ENCODE results near the gene SEMA3B.
A peak's percentile ranks its signal among the peaks of the same experiment; 100 is the strongest.
"Not testable (repeated sequence)": the region's sequence is repeated elsewhere in the genome, so short reads cannot be mapped to it uniquely, and the experiment has no call there.

The SEMA3B gene

DNA sequence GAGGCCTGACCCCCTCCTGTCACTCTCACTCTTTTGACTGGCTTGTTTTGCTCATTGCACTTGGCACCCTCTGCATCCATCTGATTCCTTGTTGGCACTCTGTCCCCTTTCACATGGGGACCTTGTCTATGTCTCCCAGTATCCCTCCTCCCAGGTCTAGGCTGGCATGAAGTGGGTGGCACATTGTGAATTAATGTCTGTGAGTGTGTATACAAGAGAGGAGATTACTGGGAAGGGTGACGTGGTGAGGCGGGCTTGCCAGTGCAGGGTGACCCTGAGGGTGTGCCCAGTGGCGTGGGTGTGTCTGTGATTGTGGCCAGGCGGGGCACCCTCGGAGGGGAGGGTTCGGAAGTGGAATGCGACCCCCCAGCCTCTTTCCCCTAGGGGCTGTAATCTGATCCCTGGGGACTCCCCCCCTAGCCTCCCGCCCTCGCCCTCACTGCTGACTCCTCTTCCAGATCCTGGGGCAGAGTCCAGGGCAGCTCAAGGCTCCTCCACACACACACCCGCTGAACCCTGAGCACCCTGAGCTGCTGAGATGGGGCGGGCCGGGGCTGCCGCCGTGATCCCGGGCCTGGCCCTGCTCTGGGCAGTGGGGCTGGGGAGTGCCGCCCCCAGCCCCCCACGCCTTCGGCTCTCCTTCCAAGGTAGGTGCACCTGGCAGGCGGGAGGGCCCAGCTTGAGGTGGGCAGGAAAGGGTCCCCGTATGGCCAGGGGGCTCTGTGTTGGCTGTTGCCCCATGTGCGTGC is at the start of gene SEMA3B:
Gene SEMA3B (plus strand): TSS at position 445 of the 749 bp plus-strand sequence. CDS start 94 bp downstream, at position 539.
- DNase-seq: no peak

DNA sequence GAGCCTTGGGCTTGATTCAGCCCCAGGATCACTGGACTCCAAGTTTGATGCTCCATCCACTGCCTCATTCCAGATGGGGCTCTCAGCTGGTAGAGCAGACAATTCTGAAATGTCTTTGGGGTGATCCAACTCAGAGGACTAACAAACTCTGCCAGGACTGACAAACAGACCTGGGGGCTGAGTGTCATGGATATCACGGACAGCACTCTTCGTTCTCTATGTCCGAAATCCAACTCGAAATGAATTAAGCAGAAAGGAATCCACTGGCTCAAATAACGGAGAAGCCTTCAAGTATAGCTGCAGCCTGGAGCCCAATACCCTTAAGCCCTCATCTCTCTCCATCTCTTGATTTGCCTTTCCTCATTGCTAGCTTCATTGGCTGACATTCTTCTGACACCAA is 49.7 kb upstream of the SEMA3B start:
- DNase-seq: no peak

DNA sequence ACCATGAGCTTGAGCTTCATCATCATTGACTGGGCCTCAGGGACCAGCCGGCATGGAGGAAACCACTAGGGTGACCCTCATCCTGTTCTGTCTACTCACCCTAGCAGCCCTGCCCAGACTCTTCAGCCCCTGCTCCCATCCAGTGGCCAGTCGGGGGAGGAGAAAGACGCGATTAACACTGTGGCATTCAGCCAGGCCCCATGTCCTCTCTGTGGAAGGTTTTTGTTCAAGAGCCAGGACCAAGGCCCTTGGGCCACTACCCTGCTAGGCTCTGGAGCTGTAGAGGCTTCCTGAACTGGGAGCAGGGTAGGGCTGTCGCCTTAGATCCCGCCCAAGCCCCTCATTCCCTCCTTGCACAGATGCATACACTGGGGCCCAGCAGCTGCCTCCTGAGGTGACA is 48.8 kb upstream of the SEMA3B start:
- DNase-seq: no peak

DNA sequence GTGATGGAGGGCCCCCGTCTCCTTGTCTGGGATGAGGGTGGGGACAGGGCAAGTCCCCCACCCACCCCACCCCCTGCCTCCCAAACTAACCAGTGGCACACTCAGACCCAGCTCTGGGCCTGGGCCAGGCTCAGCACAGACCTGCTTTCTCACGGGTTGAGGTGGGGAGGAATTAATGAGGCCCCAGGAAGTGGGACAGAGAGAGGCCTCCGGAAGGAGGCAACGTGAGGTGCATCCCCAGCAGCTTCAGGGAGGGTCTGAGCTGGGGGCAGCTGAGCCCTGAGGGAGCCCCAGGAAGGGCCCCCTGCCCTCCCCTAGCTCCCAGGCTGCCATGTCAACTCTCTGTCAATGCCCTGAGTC is 47.9 kb upstream of the SEMA3B start:
- no peak for DNase-seq

DNA sequence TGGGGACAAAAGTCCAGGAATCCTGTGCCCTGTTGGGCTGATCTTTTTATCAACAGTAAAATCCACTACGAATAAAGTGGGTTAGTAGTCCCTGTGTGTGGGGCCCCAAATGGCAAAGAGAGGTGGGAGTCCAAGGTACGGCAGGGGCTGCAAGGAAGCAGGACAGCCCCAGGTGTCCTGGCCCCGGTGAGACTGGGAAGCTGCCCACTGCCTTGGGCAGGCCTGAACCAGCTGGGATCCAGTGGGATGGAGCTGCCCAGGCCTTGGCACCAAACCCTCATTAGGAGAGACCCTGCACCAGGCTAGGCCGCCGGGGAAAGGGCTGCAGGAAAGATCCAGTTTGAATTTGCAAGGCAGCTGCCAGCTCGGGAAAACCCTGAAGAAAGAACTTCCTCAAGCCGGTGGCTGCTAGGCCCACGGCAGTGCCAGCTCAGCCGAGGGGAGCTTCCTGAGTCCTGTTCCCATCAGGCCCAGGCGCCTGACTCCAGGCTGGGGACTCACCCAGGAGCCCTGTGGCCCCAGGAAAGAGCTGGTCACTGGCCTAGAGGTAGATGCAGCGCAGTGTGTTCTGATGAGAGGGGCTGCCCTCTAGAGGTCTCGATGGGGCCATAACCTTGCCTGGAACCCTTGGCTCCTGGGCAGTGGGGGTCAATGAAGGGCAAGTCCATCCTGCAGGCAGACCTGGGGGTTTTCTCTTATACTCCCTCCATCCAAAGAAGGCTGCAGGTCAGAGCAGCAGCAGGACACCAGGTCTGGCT is 47.4 kb upstream of the SEMA3B start:
- no peak for DNase-seq

DNA sequence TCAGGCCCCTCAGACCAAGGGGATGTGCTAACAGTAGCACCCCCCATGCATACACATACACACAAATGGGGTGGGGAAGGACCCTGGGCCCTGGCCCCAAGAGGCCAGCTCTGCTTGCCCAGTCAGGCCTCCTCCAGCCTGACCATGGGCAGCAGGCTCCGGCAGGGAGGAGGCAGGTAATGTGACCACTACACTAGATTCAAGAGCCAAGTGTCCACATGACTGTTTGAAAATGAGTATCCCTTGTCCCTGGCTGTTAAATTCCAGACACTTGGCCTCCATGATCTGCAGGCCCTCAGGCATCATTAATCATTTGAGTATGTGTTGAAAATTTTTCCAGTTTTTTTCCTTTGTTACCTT is 46.8 kb upstream of the SEMA3B start:
- no peak for DNase-seq

DNA sequence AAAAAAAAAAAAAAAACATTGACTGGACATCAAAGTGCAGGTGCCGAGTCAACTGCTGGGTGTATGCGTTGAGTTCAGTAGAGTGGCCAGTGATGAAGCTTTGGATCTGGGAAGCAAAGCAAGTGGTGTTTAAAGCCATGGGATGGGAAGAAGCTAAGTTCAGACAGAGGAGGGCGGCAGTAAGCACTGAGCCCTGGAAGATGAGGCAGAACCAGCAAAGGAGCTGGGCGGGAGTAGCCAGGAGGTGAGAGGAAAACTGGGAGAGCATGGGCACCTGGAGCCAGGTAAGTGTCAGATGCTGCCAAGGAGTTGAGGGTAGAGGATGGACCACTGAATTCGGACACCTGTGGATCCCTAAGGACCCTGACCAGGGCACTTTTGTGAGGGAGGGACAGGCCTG is 44.3 kb upstream of the SEMA3B start:
- DNase-seq: peak in 1 of 2 experiments; percentile 14

DNA sequence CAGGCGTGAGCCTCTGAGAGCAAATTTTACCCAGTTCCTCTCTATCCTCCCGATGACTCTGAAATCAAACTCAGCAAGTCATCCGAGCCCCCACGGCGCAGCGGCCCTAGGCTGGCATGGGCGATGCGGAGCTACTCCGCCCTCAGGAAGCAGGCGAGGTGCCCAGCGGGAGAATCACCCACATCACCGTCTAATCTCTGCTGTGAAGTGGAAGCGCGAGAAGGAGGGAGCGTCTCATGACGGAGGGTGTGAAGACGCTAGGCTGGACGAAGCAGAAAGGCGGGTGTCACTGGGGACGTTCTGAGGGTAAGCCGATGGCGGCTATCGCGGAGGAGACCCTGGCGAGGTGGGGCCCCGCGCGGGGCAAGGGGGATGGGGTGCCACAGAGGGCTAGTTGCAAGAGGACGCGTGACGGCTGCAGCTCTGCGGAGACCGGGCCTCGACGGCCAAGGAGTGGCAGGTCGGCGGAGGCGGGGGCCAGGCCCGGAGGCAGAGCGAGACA is 42.0 kb upstream of the SEMA3B start:
- peak in 1 of 2 experiments; percentile 74 for DNase-seq

DNA sequence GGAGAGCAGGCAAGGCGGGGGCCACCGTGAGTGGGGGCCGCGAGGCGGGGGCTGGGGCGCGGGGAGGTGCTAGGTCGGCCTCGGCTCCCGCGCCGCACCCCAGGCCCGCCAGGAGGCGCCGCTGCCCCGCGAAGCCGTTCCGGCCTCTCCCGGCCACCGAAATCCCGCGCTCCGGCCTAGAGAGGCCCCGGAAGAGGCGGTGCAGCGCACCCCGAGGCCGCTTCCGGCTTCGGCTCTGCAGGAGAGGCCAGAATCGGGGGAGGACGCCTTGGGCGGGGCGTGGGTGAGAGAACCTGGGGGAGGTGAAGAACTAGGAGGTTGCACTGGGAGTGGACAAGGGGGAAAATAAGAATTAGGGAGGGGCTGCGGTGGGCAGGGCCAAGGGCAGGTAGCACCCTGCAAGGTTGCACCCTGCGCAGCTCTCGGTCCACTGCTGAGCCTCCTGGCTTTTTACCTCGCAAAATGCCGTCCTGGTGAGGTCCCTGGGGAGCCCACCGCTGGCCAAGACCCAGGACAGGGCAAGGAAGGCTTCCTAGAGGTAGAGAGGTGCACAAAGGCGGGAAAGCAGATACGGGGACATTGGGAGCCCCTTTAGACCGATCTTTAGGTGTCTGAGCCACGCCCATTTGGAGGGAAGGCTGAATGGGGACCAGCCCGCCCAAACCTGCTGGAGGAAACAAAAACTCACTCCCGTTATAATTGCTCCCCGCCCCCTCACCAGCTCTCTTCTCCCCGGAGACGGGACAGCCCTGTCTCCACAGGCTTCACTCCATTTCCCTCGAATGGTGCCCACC is 41.4 kb upstream of the SEMA3B start:
- DNase-seq: peak; percentile 78 to 97

DNA sequence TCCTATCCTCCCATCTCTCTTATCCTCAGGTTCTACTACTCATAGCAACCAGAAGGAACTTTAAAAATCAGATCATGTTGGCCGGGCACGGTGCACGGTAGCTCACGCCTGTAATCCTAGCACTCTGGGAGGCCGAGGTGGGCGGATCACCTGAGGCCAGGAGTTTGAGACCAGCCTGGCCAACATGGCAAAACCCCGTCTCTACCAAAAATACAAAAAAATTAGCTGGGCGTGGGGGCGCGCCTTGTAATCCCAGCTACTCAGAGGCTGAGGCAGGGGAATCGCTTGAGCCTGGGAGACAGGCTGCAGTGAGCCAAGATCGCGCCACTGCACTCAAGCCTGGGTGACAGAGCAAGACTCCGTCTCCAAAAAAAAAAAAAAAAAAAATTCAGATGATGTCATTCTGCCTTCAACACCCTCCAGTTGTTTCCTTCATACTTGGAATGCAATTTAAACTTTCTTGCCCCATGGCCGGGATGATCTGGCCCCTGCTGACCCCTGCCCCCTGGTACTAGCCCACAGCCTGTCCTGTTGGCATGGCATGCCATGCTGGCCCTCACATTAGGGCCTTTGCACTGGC is 40.7 kb upstream of the SEMA3B start:
- DNase-seq: not testable (repeated sequence)

DNA sequence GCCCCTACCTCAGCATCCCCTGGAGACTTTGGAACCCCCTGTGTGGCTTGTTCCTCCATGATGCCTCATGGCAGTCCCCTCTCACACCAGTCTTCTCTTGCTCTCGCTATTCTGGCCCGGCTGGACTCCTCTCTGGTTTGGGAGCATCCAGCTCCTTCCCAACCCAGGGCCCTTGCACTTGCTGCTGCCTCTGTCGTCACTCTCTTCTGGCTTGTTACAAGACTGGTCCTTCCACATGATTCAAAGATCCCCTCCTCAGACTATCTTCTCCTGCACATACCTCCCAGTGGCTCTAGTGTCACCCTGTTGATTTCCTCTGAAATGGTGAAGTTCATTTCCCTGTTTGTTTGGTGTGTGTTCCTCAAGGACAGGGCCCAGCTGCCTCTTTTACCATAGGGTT is 39.5 kb upstream of the SEMA3B start:
- DNase-seq: no peak

DNA sequence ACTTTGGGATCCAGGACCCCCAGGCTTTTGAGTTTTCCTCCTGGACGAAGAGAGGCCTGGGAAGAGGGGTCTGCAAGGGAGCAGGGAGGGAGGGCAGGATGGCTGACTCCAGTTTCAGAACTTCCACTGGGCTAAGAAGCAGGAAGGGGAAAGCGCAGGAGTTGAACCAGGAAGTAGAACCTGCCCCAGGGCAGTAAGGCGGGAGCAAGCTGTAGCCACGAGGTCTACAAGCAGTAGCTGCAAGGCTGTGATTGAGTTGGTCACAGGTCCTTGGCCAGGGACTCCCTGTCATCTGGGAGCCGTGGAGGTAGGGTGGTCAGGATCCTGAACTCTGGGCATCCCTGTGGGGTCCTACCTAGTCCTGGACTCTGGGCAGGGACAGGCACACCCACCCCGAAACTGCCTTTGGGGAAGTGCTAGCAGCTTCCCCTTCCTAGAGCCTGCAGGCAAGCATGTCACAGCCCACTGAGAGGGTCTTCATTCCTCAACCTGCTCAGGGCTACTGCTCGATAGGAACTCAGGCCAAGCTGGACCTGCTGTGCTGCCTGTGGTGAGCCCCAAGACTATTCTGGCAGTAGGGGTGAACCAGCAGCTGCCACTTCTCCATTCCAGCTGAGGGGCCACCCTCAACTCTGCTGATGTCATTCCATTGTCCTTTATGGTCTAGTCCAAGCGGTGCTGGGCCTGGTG is 38.7 kb upstream of the SEMA3B start:
- DNase-seq: no peak

DNA sequence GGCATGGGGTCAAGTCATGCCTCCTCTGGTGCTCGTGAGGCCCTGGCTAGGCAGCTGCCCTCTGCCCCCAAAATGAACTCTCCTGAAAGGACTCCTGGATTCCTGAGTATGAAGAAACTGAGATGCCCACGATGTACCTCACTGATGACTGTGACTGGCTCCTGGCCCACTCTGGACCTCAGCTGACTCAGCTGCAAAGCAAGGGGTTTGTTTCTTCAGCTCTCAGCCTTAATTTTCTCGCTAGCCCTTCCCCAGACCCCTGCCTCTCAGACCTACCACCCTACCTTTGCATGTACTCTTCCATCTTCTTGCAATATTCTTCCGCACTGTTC is 38.2 kb upstream of the SEMA3B start:
- DNase-seq: no peak

DNA sequence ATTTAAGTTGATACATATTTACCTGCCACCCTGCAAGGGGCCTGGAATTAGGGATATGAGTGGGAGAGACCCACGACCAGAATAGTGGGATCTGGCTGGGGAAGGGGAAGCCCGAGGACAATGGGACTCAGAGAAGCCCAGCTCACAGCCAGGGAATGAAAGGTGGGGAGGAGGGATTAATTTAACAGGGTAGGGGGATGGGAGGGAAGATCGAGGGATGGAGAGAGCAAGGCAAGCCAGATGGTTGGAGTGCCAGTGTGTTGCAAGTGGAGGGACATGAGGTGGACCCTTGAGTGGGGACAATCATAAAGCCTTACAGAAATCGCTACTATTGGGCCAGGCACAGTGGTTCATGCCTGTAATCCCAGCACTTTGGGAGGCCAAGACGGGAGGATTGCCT is 37.4 kb upstream of the SEMA3B start:
- DNase-seq: no peak

DNA sequence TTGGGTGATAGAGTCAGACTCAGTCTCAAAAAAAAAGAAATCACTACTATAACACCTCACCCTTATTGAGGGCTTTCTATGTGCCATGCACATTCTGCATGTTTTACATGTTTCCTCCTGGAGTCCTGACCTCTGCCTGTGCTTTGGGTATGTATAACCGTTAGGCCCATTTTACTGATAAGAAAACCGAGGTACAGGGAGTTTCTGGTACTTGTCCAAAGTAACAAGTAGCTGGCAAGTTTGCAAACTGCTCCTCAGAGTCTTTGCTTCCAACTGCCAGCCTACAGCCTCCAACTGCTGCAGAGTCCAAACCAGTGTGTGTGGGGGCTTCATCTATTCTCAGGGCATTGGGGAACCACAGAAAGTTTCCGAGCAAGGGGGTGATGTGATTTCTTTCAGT is 36.6 kb upstream of the SEMA3B start:
- no peak for DNase-seq

DNA sequence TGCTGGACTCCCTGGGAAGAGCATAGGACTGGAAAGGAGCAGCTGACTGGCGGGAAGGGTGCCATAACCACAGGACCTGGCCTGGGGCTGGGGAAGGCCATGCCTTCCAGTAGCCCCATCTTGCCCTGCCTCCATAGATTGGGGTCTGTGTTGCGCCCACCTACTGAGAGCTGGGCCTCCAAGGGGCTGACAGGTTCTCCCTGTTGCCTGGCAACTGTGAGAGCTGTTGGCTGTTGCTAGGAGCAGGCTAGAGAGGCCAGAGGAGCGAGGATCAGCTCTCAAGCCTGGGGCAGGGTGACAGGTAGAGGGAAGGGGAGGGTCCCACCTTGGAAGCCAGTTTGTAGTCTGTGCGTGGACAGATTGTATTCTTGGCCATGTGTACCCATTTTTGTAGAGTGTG is 35.8 kb upstream of the SEMA3B start:
- no peak for DNase-seq

DNA sequence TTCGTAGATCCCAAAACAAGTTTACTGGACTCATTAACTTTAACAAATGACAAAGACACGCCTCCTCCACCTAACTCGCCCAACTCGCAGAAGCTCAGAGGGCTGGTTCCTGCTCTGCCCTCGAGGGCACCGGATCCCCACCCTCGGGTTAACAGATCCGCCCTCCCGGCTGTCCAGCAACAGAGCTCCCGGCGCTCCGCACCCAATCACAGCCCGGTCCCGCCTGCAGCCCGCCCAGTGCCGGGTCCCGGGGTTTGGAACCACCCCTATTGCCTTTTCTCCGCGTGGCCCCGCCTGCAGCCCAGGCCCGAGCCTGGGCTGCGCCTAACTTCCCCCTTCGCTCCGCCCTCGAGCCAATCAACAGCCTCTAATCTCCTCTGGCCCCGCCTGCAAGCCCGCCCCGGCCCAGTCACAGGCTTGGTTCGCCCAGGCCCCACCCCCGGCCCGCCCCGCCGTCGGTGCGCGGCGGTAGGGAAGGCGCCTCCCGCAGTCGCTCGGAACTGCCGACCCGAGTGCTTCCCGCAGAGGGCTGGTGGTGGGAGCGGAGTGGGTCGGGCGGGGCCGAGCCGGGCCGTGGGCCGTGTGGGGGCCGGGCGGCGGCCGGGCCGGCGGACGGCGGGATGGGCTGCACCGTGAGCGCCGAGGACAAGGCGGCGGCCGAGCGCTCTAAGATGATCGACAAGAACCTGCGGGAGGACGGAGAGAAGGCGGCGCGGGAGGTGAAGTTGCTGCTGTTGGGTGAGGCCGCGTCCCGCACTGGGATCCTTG is 33.0 kb upstream of the SEMA3B start, which contains the start of gene GNAI2:
Gene GNAI2 (plus strand): TSS at position 489 of the 768 bp plus-strand sequence. CDS start 132 bp downstream, at position 621.
- peak; percentile 92 to 99 for DNase-seq

DNA sequence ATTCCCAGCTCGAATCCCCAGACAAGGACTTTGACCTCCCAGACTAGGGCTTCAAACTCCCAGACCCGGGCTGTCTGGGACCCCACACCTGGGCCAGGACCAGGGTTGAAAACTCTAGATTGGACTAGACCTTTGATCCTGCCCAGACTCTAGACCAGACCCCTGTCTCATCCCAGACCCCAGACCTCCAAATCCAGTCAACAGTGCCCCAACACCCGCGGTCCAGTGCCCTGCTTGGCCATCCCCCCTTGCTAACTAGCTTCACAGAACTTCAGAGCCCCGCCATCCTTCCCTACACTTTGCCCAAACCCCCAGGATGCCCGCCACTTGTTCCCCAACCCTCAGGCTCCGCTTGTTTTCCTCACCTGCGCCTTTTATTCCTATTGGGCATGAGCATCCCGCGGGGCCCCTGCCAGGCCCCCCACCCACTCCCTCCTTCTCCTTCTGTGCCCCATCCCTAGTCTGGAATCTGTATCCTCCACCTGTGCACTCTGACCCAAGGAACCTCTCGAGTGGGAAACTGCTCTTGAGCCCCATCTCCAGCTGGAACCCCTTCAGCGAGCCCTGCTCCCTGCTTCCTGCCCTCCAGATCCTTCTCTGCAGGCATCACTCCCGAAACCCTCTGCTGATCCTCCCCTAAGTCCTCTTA is 32.3 kb upstream of the SEMA3B start:
- DNase-seq: no peak

DNA sequence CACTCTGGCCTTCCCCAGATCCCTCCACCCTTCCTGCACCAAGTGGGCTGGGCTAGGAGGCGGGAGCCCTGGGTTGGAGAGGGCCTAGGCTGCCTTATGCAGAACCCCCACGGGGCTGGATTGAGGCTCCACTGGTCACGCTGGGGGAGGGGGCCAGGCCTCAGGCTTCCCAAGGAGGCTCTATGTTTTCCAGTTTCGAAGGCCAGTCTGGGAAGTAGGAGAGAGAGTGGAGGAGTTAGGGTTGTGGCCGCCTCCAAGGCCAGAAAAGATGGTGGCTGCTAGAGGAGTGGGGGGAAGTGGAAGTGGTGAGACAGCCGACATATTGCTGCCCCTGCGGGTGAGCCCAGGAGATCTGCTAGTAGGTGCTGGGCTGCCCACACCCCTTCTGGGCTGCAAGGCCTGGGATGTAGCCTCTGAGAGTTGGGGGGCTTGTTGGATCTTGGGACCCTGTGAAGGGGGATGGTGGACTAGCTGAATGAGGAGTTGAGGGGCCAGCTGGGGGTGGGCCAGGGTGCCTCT is 31.8 kb upstream of the SEMA3B start:
- peak in 1 of 2 experiments; percentile 44 for DNase-seq

DNA sequence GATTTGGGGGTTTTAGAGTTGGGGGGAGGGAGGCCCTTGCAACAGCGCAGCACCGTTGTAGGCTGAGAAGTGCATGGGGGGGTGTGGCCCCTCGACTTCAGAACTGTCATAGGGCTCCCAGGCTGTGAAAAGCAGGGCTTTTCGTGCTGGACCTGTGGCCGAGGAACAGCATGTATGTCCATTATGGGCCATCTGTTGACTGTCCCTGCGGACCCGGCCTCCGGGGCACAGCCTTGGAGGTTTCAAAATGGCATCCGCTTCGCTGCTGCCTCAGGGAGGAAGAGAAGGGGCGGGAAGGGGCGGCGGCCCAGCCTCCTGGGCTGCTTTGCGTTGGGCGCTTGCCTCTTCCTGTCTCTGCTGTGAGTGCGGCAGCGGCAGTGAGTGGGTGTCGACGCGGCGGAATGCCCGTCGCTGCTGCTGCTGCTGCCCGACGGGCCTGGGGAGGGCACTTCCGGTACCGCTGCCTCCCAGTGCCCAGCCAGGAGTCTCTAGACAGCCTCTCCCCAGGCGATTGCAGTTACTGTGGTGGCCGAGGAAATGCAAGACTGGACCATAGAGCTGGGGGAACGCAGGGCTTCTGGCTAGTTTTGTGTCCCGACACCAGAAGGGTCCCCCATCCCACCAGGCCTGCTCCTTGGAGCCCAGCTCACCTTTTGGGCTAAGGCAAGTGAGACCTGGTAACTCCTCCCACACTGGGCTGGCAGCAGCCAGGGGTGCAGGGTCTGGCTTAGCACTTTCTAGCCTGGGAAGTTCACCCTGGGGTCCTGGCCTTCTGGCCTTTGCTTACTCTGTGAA is 31.0 kb upstream of the SEMA3B start:
- DNase-seq: peak; percentile 44 to 87
